Sigmoid colon (tissue), 7 donors: ENCODE results near the gene CTSL. TPM values are rescaled to one million over a fixed set of nuclear protein-coding genes. Genes with fewer than 3 reads are reported as not detected.

Experiments used
- DNase-seq: peaks from one replicate; pipeline ENCODE4 v3.0.0-alpha.2; 2019
- H3K27ac ChIP-seq, 4 donors: fragments of 200-600 bp; sonication (generic); one replicate each; pipeline ENCODE4 v1.5.1; 2016 to 2019; ENCODE audit warnings: mild to moderate bottlenecking in 1 of 4
- H3K27me3 ChIP-seq, 3 donors: fragments of 200-600 bp; sonication (generic); one replicate each; pipeline ENCODE4 v1.5.1; 2019; ENCODE audit warnings: mild to moderate bottlenecking in 1 of 3
- H3K36me3 ChIP-seq, 4 donors: fragments of 200-600 bp; sonication (generic); one replicate each; pipeline ENCODE4 v1.5.1; 2016 to 2019
- H3K4me1 ChIP-seq, 4 donors: fragments of 200-600 bp; sonication (generic); one replicate each; pipeline ENCODE4 v1.5.1; 2017 to 2019
- H3K4me3 ChIP-seq, 4 donors: fragments of 200-600 bp; sonication (generic); one replicate each; pipeline ENCODE4 v1.5.1; 2017 to 2019; ENCODE audit warnings: mild to moderate bottlenecking in 2 of 4, moderate library complexity in 1 of 4
- H3K9me3 ChIP-seq, 4 donors: fragments of 200-600 bp in 3 of 4; sonication (generic) in 3 of 4; one replicate each; pipeline versions ENCODE4 v1.5.1 to v1.6.1; 2013 to 2019
- EP300 ChIP-seq, 4 donors: sonication (generic); formaldehyde crosslinking; IDR thresholded peaks; one replicate each; pipeline ENCODE4 v1.6.1; 2017; ENCODE audit warnings: antibody characterized with exemption in 4 of 4
- POLR2A ChIP-seq, 2 donors: fragments of 450-650 bp; IDR thresholded peaks; one replicate each; pipeline ENCODE4 v1.6.1; 2016; ENCODE audit warnings: antibody characterized with exemption in 2 of 2, mild to moderate bottlenecking in 2 of 2, moderate library complexity in 2 of 2
- POLR2AphosphoS5 ChIP-seq, 4 donors: sonication (generic); formaldehyde crosslinking; IDR thresholded peaks; one replicate each; pipeline ENCODE4 v1.6.1; 2017; ENCODE audit warnings: antibody characterized with exemption in 4 of 4
- WGBS, 2 donors: extraction: QIAGEN DNeasy Blood & Tissue Kit; methylation state at CpG; one replicate each; pipeline ENCODE4 v1.1.7; 2013; 5-methylcytosine and 5-hydroxymethylcytosine counted together
- intact Hi-C: fragments of 100-400 bp; cut with DNase I; formaldehyde crosslinking; loops from one replicate; pipeline ENCODE4 v1.15.1; 2023
- polyA plus RNA-seq, 3 donors: library from polyadenylated mRNA; stranded (reverse); fragments of 200-250 nt; gene quantifications; one replicate each; pipeline ENCODE4 v1.2.3, GENCODE V29; 2013
- total RNA-seq, 4 donors: library from RNA; depleted of rRNA; stranded (reverse); fragments of >200 nt; gene quantifications; one replicate each; pipeline ENCODE4 v1.1.0, GENCODE V29; 2016
- TF ChIP-seq, protein P1 (sequence below), 4 experiments: fragments of 450-650 bp in 3 of 4; fragments of 200-600 bp in 1 of 4; IDR thresholded peaks; one replicate each; pipeline ENCODE4 v1.5.1; 2016 to 2019; ENCODE audit warnings: antibody characterized with exemption in 4 of 4, mild to moderate bottlenecking in 3 of 4, moderate library complexity in 2 of 4
- donor health status: healthy with polysubstance abuse.
- donor health status: Bipolar disorder and iron deficiency.
- donor health status: healthy.

The CTSL gene
- total and polyA plus RNA-seq, 7 donors, result 35.4 to 179 (median 107) TPM

DNA sequence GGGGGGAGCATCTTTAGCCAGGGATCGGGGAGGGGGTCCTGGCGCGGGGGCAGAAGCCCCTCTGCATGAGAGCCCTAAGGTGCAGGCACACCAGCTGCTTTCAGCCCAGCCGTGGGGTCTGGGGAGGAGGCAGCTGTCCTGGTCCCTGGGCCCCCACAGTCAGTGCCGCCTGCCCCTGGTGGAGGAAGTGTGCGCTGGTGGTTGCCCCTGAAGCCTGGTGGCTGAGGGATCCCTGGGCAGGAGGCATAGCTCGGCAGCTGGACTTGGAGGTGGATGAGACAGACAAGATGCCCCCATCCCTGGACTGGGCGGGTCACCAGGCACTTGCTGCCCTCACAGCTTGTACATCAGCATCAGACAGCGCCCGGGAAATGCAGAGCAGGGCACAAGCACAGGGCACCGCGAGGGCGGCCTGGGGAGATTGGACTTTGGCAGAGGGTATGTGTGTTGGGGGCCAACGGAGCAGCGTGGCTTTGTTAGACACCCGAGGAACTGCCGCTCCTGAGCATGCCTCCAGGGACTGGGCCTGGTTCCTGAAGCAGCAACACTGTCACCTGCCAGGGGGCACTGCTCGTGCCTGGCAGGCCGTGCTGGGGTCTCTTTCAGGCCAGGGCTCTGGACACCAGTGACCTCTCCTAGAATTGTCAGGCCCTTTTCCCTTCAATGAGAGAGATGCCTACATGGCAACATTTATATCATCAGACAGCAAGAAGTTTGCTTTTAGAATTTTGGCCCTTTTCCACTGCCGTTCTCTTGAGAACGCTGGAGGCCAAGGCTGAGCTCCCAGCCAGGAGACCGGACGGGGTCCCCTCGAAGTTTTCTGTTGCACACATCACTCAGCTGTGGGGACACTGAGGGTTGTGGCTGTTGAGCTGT, 41.9 kb upstream of the CTSL start:
- H3K36me3 ChIP-seq, result peaks cover 0 to 43% (median 14%) of the 10 kb centered on the region in 4 donors
- no peak for DNase-seq
- peak overlapping the region in 1 of 4 donors; percentile 66 for H3K27ac ChIP-seq
- TF ChIP-seq POLR2A (IDR thresholded peaks at IDR 0.05) (no peak), EP300 (IDR thresholded peaks at IDR 0.05) (no peak), POLR2AphosphoS5 (IDR thresholded peaks at IDR 0.05) (no peak)
- TF ChIP-seq, protein P1, sequence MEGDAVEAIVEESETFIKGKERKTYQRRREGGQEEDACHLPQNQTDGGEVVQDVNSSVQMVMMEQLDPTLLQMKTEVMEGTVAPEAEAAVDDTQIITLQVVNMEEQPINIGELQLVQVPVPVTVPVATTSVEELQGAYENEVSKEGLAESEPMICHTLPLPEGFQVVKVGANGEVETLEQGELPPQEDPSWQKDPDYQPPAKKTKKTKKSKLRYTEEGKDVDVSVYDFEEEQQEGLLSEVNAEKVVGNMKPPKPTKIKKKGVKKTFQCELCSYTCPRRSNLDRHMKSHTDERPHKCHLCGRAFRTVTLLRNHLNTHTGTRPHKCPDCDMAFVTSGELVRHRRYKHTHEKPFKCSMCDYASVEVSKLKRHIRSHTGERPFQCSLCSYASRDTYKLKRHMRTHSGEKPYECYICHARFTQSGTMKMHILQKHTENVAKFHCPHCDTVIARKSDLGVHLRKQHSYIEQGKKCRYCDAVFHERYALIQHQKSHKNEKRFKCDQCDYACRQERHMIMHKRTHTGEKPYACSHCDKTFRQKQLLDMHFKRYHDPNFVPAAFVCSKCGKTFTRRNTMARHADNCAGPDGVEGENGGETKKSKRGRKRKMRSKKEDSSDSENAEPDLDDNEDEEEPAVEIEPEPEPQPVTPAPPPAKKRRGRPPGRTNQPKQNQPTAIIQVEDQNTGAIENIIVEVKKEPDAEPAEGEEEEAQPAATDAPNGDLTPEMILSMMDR (IDR thresholded peaks at IDR 0.05), result no peak
- 86 to 91% methylated on average over 24 of the region's 24 CpGs for WGBS, 2 donors
- no peak overlapping the region for H3K4me3 ChIP-seq
- peaks cover 0 to 34% (median 29%) of the 10 kb centered on the region in 4 donors for H3K4me1 ChIP-seq
- H3K27me3 ChIP-seq, result no peaks in the 10 kb centered on the region
- intact Hi-C loops, result loop anchor here (2.0 to 5.0 kb wide), 4 partner anchors 198 to 703 kb away; partner anchors contain the start of genes CDK20, SPATA31E1 and SPIN1
- no peaks in the 10 kb centered on the region for H3K9me3 ChIP-seq

GRCh38 chr9:87684627-87685219, 41.2 kb upstream of the CTSL start:
- Histone ChIP-seq H3K4me3 (no peak overlapping the region), H3K27ac (peak overlapping the region in 2 of 4 donors; percentile 59 to 66), H3K27me3 (no peaks in the 10 kb centered on the region), H3K4me1 (peaks cover 0 to 34% (median 29%) of the 10 kb centered on the region in 4 donors), H3K36me3 (peaks cover 0 to 37% (median 14%) of the 10 kb centered on the region in 4 donors), H3K9me3 (no peaks in the 10 kb centered on the region)
- 14 to 60% methylated on average over 11 of the region's 11 CpGs for WGBS, 2 donors
- no peak for TF ChIP-seq EP300 (IDR thresholded peaks at IDR 0.05)
- TF ChIP-seq POLR2A (IDR thresholded peaks at IDR 0.05), result no peak
- TF ChIP-seq, protein P1 (IDR thresholded peaks at IDR 0.05), result peak; percentile 24 to 73 (median 60)
- no peak for TF ChIP-seq POLR2AphosphoS5 (IDR thresholded peaks at IDR 0.05)
- no peak for DNase-seq
- intact Hi-C loops, result loop anchor here (2.0 to 5.0 kb wide), 5 partner anchors 43 to 703 kb away; partner anchors contain the start of genes CDK20, CTSL, SPATA31E1 and SPIN1

DNA sequence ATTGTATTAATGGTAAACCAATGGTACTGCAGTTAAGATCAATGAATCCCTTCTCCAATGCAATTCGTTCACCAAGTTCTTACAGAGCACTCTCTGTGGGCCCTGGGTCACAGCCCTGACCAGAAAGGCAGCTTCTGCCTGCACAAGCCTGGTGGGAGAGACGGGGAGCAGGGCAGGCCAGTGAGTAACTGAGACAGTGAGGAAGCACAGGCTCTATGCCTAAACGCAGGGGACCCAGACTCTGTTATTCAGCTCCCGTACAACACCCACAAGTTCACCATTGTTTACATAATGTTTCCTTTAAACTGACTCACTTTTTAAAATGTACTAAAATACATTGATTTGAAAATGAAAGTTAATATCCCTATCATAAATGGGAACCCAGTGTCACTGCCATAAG, 40.5 kb upstream of the CTSL start:
- peak overlapping the region in 3 of 4 donors; percentile 48 to 66 (median 59) for H3K27ac ChIP-seq
- intact Hi-C loops, result loop anchor here (2.0 to 5.0 kb wide), 2 partner anchors 42 to 355 kb away; partner anchors contain the start of gene CTSL
- 74 to 76% methylated on average over 4 of the region's 4 CpGs for WGBS, 2 donors
- peaks cover 0 to 34% (median 29%) of the 10 kb centered on the region in 4 donors for H3K4me1 ChIP-seq
- H3K4me3 ChIP-seq, result no peak overlapping the region
- no peaks in the 10 kb centered on the region for H3K9me3 ChIP-seq
- DNase-seq, result no peak
- H3K27me3 ChIP-seq, result no peaks in the 10 kb centered on the region
- H3K36me3 ChIP-seq, result peaks cover 0 to 36% (median 14%) of the 10 kb centered on the region in 4 donors
- TF ChIP-seq, protein P1 (IDR thresholded peaks at IDR 0.05), result no peak
- TF ChIP-seq POLR2AphosphoS5 (IDR thresholded peaks at IDR 0.05) (no peak), EP300 (IDR thresholded peaks at IDR 0.05) (no peak), POLR2A (IDR thresholded peaks at IDR 0.05) (no peak)

DNA sequence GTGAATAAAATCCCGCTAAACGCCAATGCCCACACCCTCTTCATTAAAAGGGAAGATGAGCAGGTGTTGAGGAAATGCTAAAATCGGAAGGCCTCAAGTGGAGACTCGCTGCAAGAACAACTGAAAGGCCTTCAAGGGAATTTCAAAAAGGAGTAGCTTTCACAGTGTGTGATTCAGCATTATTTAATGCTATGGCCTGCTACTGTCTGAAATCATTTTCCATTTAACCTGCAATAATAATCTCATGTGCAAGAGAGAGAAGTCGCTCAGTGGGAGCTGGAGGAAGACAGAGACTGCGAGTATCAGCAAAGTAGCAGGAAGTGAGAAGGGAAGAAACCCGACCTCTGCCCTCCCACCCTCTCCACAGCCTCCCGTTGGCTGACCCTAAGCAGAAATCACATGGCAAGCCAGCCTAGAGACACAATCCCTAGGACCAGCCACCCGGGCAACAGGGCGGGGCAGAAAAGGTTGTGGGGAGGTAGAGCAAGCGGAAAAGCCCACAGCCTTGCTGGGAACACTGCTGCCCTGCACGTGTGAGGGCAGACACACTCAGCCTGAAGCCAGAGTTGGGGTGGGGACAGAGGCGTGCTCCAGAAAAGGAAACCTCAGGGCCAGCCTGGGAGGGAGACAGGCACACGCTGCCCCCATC, 39.9 kb upstream of the CTSL start:
- Histone ChIP-seq H3K27ac (peak overlapping the region in 3 of 4 donors; percentile 48 to 66 (median 59)), H3K9me3 (no peaks in the 10 kb centered on the region), H3K4me3 (no peak overlapping the region), H3K27me3 (no peaks in the 10 kb centered on the region), H3K36me3 (peaks cover 0 to 33% (median 14%) of the 10 kb centered on the region in 4 donors), H3K4me1 (peaks cover 0 to 34% (median 29%) of the 10 kb centered on the region in 4 donors)
- DNase-seq, result no peak
- intact Hi-C loops, result loop anchor here (2.0 to 5.0 kb wide), 2 partner anchors 41 to 355 kb away; partner anchors contain the start of gene CTSL
- TF ChIP-seq POLR2AphosphoS5 (IDR thresholded peaks at IDR 0.05) (peak in 1 of 4 donors; percentile 14), POLR2A (IDR thresholded peaks at IDR 0.05) (no peak)
- WGBS, 2 donors, result 60 to 71% methylated on average over 14 of the region's 14 CpGs
